ENCODE data around the gene PPDPF.

DNA sequence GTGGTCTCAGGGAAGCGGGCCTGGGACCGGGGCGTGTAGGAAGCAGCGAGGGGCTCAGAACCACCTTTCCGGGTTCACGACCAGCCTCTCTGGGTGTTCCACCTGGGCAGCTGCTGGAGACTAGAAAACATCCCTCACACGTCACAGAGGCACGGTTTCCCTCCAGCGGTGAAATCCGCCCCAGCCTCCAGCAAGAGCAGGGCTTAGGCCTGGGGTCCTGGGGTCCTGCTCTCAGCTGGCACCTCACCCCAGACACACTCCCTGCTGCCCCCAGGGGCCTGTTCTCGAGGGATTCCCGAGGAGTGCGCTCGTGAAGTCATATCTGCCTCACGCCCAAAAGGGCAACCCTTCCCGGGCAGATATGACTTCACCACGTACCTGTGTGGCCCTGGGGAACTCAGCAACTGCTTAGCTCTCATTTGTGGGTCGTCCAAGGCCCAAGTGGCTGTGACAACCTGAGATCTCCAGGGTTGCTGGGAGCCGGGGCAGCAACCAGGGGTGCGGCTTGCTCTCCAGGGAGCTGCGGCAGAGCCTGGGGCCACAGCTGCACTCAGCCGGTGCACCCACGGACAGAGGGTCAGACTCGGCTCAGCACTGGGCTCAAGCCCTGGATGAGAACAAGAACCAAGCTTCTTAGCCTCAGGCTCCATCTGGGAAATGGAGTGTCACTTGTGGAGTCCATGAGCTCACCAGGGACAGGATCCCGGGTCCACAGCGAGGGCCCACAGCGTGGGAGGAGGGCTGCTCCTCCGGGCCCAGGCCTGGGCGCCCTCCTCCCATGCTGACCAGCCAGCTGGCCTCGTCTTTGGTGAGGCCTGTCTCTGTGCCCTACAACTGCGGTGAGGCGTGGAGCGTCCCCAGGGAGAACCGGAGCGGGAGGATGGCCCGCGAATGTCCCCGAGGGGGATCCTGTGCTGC, 34.1 kb downstream of the PPDPF start:
- TF ChIP-seq, protein P1, sequence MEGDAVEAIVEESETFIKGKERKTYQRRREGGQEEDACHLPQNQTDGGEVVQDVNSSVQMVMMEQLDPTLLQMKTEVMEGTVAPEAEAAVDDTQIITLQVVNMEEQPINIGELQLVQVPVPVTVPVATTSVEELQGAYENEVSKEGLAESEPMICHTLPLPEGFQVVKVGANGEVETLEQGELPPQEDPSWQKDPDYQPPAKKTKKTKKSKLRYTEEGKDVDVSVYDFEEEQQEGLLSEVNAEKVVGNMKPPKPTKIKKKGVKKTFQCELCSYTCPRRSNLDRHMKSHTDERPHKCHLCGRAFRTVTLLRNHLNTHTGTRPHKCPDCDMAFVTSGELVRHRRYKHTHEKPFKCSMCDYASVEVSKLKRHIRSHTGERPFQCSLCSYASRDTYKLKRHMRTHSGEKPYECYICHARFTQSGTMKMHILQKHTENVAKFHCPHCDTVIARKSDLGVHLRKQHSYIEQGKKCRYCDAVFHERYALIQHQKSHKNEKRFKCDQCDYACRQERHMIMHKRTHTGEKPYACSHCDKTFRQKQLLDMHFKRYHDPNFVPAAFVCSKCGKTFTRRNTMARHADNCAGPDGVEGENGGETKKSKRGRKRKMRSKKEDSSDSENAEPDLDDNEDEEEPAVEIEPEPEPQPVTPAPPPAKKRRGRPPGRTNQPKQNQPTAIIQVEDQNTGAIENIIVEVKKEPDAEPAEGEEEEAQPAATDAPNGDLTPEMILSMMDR (IDR thresholded peaks at IDR 0.05; ENCODE audit: low read length): no peak
- TF ChIP-seq EZH2phosphoT487 (IDR thresholded peaks at IDR 0.05; ENCODE audit: low read length) (no peak), EZH2 (optimal IDR thresholded peaks at IDR 0.05; ENCODE audit: low read depth, low read length) (no peak)

All from MM.1S (cell line).